ENCODE results near the gene XPNPEP1.

XPNPEP1 gene

GRCh38 chr10:109823196-109823595 lies 100.1 kb downstream of the XPNPEP1 start:
- TF ChIP-seq ZBTB7A (IDR thresholded peaks at IDR 0.05; ENCODE audit: low read depth), result no peak
- no peak for TF ChIP-seq TAF1 (IDR thresholded peaks at IDR 0.05; ENCODE audit: low read depth)
- TF ChIP-seq REST (IDR thresholded peaks at IDR 0.05; ENCODE audit: low read depth), result no peak
- no peak for TF ChIP-seq USF1 (IDR thresholded peaks at IDR 0.05)
- TF ChIP-seq NFIC (IDR thresholded peaks at IDR 0.05), result no peak
- no peak for TF ChIP-seq CEBPB (IDR thresholded peaks at IDR 0.05)
- no peak for TF ChIP-seq CREB1 (IDR thresholded peaks at IDR 0.05; ENCODE audit: low read depth)
- TF ChIP-seq FOXM1 (IDR thresholded peaks at IDR 0.05; ENCODE audit: borderline replicate concordance, low read depth), result no peak
- no peak for TF ChIP-seq EP300 (IDR thresholded peaks at IDR 0.05; ENCODE audit: borderline replicate concordance)
- no peak for TF ChIP-seq RAD21 (IDR thresholded peaks at IDR 0.05; ENCODE audit: low read depth)
- TF ChIP-seq TEAD4 (IDR thresholded peaks at IDR 0.05), result no peak
- no peak for TF ChIP-seq TCF12 (IDR thresholded peaks at IDR 0.05; ENCODE audit: low read depth)
- TF ChIP-seq YY1 (IDR thresholded peaks at IDR 0.05; ENCODE audit: low read depth), result no peak
- TF ChIP-seq EGR1 (IDR thresholded peaks at IDR 0.05), result no peak
- no peak for TF ChIP-seq MAX (IDR thresholded peaks at IDR 0.05)

GRCh38 chr10:109821672-109822071 lies 101.6 kb downstream of the XPNPEP1 start:
- TF ChIP-seq REST (IDR thresholded peaks at IDR 0.05; ENCODE audit: low read depth), result peak; percentile 57; the same call in 1 of the 2 replicates
- no peak for TF ChIP-seq TCF12 (IDR thresholded peaks at IDR 0.05; ENCODE audit: low read depth)

- no peak for TF ChIP-seq USF1 (IDR thresholded peaks at IDR 0.05)
- no peak for TF ChIP-seq TAF1 (IDR thresholded peaks at IDR 0.05; ENCODE audit: low read depth)
- TF ChIP-seq EGR1 (IDR thresholded peaks at IDR 0.05), result no peak
- no peak for TF ChIP-seq TEAD4 (IDR thresholded peaks at IDR 0.05)
- no peak for TF ChIP-seq ZBTB7A (IDR thresholded peaks at IDR 0.05; ENCODE audit: low read depth)
- no peak for TF ChIP-seq NFIC (IDR thresholded peaks at IDR 0.05)
- no peak for TF ChIP-seq REST (IDR thresholded peaks at IDR 0.05; ENCODE audit: low read depth)
- no peak for TF ChIP-seq FOXM1 (IDR thresholded peaks at IDR 0.05; ENCODE audit: borderline replicate concordance, low read depth)
These were observed 102.5 kb downstream of the XPNPEP1 start for GRCh38 chr10:109820620-109821405.

- TF ChIP-seq FOXM1 (IDR thresholded peaks at IDR 0.05; ENCODE audit: borderline replicate concordance, low read depth), result no peak
- no peak for TF ChIP-seq NFIC (IDR thresholded peaks at IDR 0.05)
- TF ChIP-seq ZBTB7A (IDR thresholded peaks at IDR 0.05; ENCODE audit: low read depth), result no peak
- TF ChIP-seq EP300 (IDR thresholded peaks at IDR 0.05; ENCODE audit: borderline replicate concordance), result no peak
- no peak for TF ChIP-seq CREB1 (IDR thresholded peaks at IDR 0.05; ENCODE audit: low read depth)
- TF ChIP-seq EGR1 (IDR thresholded peaks at IDR 0.05), result no peak
- TF ChIP-seq RAD21 (IDR thresholded peaks at IDR 0.05; ENCODE audit: low read depth), result no peak
These were observed 103.5 kb downstream of the XPNPEP1 start for GRCh38 chr10:109819807-109820206.

Measured in Ishikawa (cell line).